Middle frontal gyrus (tissue), 1 donor: ENCODE data around the gene TRDN.
"Not testable (repeated sequence)": the region's sequence is repeated elsewhere in the genome, so short reads cannot be mapped to it uniquely, and the experiment has no call there.

Experiments
- DNase-seq: peaks from one replicate; pipeline ENCODE4 v3.0.0-alpha.2; 2015; ENCODE audit warnings: low spot score; ENCODE audit errors: extremely low spot score

Gene TRDN

DNA sequence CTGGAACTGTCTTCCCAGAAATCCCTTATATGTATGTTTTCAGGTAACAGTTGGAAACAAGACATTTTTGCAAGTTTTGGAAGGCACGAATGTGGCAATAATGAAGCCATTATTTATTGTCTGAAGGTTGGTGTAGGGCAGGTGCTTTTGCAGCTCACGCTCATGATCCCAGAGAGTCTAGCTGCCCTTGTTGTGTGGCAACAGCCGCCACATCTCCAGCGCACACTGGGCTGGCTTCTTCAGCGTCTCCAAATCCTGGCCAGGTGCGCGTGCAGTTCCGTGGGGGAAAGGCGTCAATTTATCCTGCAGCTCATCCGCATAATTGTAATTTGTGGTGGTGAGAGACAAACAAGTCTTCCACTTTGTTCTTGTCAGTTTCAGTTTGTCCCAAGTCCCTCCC, 71.2 kb downstream of the TRDN start:
- DNase-seq: no peak

DNA sequence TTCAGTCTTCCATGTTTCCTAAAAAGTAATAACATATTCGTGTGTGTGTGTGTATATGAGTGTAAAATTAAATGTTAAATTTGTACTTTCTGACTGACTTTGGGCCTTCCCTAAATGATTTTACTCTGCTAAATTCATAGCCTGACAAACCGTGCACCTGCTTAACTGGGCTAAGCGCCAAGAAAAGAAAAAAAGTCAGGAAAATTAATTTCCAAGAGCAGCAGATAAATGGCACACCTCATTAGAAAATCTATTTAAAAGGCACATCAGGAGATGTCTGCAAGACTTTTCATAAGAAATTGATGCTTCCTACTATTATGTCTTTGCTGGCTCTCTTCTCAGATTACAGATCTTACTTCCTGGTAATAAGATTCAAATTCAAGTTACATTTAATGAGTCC, 72.4 kb downstream of the TRDN start:
- DNase-seq: no peak

GRCh38 chr6:123562677-123563076, 74.1 kb downstream of the TRDN start:
- no peak for DNase-seq

- DNase-seq: no peak
Observed at GRCh38 chr6:123562264-123562663, 74.5 kb downstream of the TRDN start.

DNA sequence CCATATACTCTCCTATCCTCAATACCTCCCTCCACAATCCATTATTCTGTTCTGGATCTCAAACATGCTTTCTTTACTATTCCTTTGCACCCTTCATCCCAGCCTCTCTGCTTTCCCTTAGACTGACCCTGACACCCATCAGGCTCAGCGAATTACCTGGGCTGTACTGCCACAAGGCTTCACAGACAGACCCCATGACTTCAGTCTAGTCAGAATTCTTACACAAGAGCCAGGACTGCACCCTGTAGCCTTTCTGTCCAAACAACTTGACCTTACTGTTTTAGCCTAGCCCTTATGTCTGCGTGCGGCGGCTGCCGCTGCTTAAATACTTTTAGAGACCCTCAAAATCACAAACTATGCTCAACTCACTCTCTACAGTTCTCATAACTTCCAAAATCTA, 76.9 kb downstream of the TRDN start:
- DNase-seq: not testable (repeated sequence)

- DNase-seq: not testable (repeated sequence)
Observed at GRCh38 chr6:123557474-123557873, 79.3 kb downstream of the TRDN start.

DNA sequence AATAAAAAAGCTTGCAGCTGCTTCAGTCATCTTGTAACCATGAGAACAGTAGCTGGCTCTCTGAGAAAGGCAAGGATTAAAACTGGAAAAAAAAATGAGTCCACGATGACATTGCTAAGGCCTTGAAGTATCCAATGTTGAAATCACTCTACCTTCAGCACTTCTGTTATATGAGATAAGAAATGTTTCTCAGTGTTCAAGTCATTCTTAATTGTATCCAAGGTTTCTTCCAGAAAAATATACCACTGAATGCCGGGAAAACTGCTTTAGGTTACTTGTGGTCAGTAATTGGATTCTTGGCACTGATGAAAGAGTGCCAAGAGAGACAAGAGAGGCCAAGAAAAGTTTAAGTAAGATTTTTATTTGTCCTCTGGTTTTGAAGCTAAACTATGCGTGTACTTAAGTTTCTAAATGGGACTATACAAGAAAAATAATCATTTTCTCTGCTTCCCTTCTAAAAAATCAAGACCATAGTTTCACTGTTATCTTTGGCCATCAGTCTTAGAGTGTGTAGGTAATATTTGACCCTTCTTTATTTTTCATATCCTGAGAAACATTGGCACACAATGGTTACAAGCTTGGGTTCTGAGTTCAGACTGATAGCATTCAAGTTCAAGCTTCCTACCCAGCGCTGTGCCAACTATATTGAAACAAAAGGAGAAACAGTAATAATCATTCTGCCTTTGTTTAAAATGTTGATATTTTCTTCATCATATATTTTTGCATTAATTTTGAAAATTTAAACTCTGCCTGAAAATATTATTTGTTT, 84.6 kb downstream of the TRDN start:
- no peak for DNase-seq

DNA sequence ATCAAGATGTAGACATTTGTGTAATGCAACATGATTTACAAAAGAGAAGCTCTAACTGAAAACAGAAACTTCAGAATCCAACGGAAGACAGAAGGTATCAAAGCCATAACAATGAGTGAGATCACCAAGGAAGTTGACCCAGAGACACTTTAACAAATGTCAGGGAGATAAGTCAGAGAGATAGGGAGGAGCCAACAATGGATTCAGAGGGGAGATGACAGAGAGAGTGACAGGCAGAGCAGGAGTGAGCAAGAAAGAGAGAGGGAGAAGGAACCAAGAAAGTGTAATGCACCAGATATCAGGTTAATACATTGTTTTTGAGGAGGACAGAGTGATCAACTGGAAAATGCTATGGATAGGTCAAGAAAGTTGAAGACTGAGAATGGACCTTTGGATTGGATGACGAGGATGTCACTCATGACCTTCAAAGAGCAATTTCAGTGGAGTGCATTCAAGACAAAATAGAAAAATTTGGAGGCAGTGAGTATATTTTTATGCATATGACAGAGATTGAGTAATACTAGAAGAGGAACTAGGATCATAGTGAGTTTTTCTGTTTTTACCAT, 86.6 kb downstream of the TRDN start:
- DNase-seq: no peak

DNA sequence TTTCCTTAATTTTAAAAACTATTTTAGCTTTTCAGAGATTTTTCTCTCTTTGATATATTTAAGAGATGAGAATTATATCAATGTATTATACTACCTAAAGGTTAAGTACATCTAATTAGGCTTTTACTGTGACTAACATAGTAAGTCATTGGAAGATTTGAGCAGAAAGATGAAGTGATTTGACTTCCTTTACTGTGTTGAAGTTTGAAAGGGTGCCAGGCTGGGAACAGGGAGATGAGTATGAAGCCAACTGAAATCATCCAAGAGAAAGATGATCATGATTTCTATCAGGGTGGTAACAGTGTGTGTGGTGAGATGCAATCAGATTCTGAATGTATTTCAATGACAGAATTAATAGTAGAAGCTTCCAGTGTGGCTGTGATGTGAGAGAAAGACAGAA, 87.3 kb downstream of the TRDN start:
- no peak for DNase-seq

GRCh38 chr6:123547216-123547978, 89.4 kb downstream of the TRDN start:
- no peak for DNase-seq

- DNase-seq: no peak
Observed at GRCh38 chr6:123546537-123546936, 90.2 kb downstream of the TRDN start.

GRCh38 chr6:123541462-123541861, 95.3 kb downstream of the TRDN start:
- DNase-seq: no peak

- no peak for DNase-seq
Observed at GRCh38 chr6:123533862-123534648, 102.7 kb downstream of the TRDN start.

- no peak for DNase-seq
Observed at GRCh38 chr6:123529843-123530242, 106.9 kb downstream of the TRDN start.

- DNase-seq: no peak
Observed at GRCh38 chr6:123529058-123529457, 107.7 kb downstream of the TRDN start.

DNA sequence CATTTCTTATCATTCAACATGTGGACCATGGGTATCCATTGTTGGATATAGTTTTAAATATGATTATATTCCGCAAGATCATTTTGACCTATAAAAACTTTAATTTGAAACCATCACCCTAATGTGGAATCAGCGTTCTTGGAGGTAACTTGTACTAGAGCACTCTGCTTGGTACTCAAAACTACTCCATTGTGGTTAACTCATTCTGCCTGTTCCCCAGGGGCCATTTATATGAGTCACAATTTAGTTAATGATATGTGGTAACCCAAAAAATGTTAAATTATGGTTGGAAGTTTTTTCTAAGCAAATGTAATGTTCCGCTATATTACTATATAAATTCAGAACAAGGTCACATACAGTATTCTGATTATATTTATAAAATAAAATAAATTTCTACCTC, 109.3 kb downstream of the TRDN start:
- DNase-seq: no peak

DNA sequence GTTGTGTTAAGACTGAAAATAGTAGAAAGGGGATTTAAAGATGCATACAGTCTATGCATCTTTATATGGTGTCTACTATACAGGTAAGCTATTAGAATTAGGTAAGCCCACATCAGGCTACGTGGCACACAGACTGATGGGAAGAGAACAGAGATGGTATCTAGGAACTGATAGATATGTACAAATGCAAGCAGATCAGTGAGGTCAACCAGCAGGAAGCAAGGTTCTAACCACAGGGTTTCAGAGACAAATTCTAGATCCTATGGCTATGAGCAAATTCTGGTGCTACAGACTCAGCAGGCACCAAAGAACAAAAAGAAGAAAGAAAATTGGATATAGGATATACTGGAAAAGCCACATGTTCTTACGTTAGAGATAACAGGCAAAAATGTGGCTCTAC, 110.6 kb downstream of the TRDN start:
- DNase-seq: no peak

DNA sequence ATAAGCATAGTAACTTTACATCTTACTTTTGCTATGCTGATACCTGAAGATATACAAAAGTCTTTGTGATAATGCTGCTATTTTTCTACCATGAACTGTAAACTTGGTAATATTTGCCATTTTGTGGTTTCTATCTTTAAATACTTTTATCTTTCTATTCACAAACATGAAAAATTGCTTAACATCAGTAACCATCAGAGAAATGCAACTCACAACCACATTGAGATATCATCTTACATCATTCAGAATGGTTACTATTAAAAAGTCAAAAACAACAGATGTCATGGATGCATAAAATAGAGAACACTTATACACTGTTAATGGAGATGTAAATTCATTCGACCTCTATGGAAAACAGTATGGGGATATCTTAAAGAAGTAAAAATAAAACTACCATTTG, 112.0 kb downstream of the TRDN start:
- DNase-seq: no peak

DNA sequence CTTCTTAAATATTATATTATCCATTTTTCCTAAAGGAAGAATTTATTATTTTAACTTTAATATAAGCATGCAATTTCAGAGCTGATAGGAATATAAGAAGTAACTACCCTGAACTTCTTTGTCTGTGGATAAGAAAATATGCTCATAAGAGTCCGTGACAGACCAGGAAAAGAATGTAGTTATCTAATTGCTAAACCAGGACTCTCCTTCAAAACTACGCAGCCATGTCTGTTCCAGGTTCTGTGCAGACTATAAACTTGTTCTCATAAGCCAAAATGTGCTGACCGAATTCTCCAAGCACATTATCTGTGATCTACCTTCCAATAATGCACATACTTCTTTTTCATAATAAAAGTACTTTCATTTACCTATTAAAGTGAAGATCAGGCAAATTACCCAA, 116.5 kb downstream of the TRDN start:
- no peak for DNase-seq

DNA sequence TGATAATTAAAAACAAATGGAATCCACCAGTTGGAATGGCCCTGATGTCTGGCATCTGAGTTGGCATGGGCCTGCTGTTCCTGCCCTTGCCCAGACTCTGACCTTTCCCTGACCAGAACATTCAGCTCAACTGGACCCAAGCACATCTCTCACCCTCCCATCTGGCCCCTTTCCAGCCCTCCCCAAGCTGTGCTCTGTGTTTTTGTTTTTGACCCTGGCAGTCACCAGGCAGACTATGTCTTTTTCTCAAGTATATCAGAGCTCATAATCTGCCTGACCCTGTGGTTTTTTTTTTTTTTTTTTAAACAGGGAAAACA, 117.6 kb downstream of the TRDN start:
- no peak for DNase-seq

- no peak for DNase-seq
Observed at GRCh38 chr6:123518441-123519188, 118.1 kb downstream of the TRDN start.
